GM19023 (cell line): ENCODE results near the gene CBLN4.

Source experiments
- ATAC-seq: cut with Tn5 transposase; IDR thresholded peaks from one replicate; pipeline ENCODE4 v1.9.1; 2021; ENCODE audit warnings: mild to moderate bottlenecking, moderate library complexity; ENCODE audit not compliant: unreplicated experiment

The CBLN4 gene

GRCh38 chr20:55947701-55948100 lies 57.6 kb downstream of the CBLN4 start:
- no peak for ATAC-seq
